MM.1S (cell line): Measurements from ENCODE around the gene SORBS2.

Source experiments
- DNase-seq: peaks from one replicate; pipeline ENCODE4 v3.0.0-alpha.2; 2015
- H2AFZ ChIP-seq: fragments of 300-600 bp; sonication (generic); 2 replicates; pipeline ENCODE4 v1.6.0; 2016; ENCODE audit warnings: antibody characterized with exemption, low read length
- H3F3A ChIP-seq: fragments of 300-600 bp; sonication (generic); 2 replicates; pipeline ENCODE4 v1.6.1; 2016; ENCODE audit warnings: mild to moderate bottlenecking, antibody characterized with exemption, low read length, moderate library complexity, mixed read lengths; ENCODE audit not compliant: insufficient read depth
- H3K27ac ChIP-seq: fragments of 300-600 bp; sonication (generic); 2 replicates; pipeline ENCODE4 v1.5.1; 2016; ENCODE audit warnings: mild to moderate bottlenecking, low read length
- H3K27me3 ChIP-seq: fragments of 300-600 bp; sonication (generic); replicated peaks from 2 replicates; pipeline ENCODE4 v1.6.0; 2016; ENCODE audit warnings: low read length; ENCODE audit not compliant: insufficient read depth
- H3K36me3 ChIP-seq: fragments of 300-600 bp; sonication (generic); replicated peaks from 2 replicates; pipeline ENCODE4 v1.6.1; 2016; ENCODE audit warnings: mild to moderate bottlenecking, low read length, mixed read lengths; ENCODE audit not compliant: insufficient read depth
- H3K4me1 ChIP-seq: fragments of 300-600 bp; sonication (generic); 2 replicates; pipeline ENCODE4 v1.6.1; 2016; ENCODE audit warnings: low read length, mixed read lengths
- H3K4me2 ChIP-seq: fragments of 300-600 bp; sonication (generic); 2 replicates; pipeline ENCODE4 v1.6.0; 2016; ENCODE audit warnings: low read depth, low read length
- H3K4me3 ChIP-seq: fragments of 300-600 bp; sonication (generic); 2 replicates; pipeline ENCODE4 v1.5.1; 2016; ENCODE audit warnings: low read length, mixed read lengths
- H3K79me2 ChIP-seq: fragments of 300-600 bp; sonication (generic); 2 replicates; pipeline ENCODE4 v1.6.1; 2016; ENCODE audit warnings: mixed run types, low read length, mixed read lengths
- H3K9ac ChIP-seq: fragments of 300-600 bp; sonication (generic); 2 replicates; pipeline ENCODE4 v1.6.1; 2016; ENCODE audit warnings: low read length, mixed read lengths
- H3K9me2 ChIP-seq: fragments of 300-600 bp; sonication (generic); replicated peaks from 2 replicates; pipeline ENCODE4 v1.6.1; 2016; ENCODE audit warnings: mild to moderate bottlenecking, low read length, mixed read lengths; ENCODE audit not compliant: insufficient read depth
- H3K9me3 ChIP-seq: fragments of 300-600 bp; sonication (generic); replicated peaks from 2 replicates; pipeline ENCODE4 v1.6.1; 2016; ENCODE audit warnings: mild to moderate bottlenecking, low read length, mixed read lengths; ENCODE audit not compliant: insufficient read depth
- H4K20me1 ChIP-seq: fragments of 300-600 bp; sonication (generic); 2 replicates; pipeline ENCODE4 v1.6.1; 2016; ENCODE audit warnings: mild to moderate bottlenecking, low read length, moderate library complexity, mixed read lengths; ENCODE audit not compliant: insufficient read depth
- EZH2 ChIP-seq: fragments of 300-600 bp; sonication (generic); optimal IDR thresholded peaks from 2 replicates; pipeline ENCODE3; 2017; ENCODE audit warnings: low read depth, mild to moderate bottlenecking, antibody characterized with exemption, low read length, mixed read lengths
- EZH2phosphoT487 ChIP-seq: fragments of 300-600 bp; sonication (generic); IDR thresholded peaks from 2 replicates; pipeline ENCODE4 v1.6.1; 2018; ENCODE audit warnings: antibody characterized with exemption, low read length
- TF ChIP-seq, protein P1 (sequence below): fragments of 300-600 bp; sonication (generic); IDR thresholded peaks from 2 replicates; pipeline ENCODE4 v1.5.1; 2016; ENCODE audit warnings: antibody characterized with exemption, low read length, mixed read lengths

SORBS2 gene

DNA sequence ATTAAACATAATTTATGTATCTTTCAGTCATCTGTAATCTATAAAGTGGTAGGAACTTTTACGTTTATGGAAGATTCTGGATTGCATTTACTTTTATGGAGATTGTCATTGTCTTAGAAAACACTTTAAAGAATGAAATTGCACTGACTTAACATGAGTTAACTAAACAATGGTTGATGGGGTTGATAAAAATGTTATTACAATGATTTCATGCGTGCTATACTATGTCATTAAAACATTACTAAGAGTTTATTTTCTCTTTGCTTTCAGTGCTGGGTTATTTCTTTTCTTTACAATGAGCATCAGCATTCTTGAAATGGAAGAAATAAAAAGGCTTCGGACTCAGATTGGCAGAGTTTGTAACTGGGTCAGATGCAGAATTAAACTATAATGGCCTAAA lies 209.6 kb downstream of the SORBS2 start:
- Histone ChIP-seq H3K27me3 (no peaks in the 10 kb centered on the region), H3K36me3 (no peaks in the 10 kb centered on the region)

DNA sequence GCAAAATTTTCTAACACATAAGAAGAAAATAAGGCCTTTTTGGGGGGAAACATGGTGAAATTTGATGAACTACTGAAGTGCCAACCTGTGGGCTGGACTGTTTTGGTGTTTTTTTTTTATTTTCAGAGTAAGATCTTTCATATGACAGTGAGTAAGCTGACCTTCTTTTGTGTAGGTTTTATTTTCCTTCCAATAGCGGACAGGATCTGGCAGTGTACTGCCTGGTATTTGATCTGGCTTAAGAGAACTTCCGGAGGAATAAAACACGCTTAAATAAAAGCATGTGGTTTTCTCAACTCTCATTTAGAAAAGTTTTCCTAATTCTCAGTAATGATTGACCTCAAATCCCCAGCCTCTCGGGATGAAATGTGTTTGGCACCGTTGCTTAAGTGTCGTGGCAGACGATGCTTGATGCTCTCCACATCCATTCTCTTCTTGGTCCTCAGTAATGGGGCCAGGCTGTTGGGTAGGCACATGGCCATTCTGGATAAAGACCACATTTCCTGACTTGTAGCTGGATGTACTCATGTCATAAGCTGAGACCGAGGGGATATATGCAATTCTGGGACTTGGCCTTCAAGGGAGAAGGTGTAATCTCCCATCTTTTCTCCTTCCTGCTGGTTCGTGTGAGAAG lies 211.1 kb downstream of the SORBS2 start:
- no peaks in the 10 kb centered on the region for H3K9me3 ChIP-seq

More for the DNA sequence above, 209.6 kb downstream of the SORBS2 start:
- Histone ChIP-seq H3F3A (no peaks in the 10 kb centered on the region), H3K27ac (no peak overlapping the region), H2AFZ (no peak overlapping the region), H4K20me1 (no peaks in the 10 kb centered on the region), H3K4me1 (peaks cover 1% of the 10 kb centered on the region; the same call in 1 of the 2 replicates), H3K79me2 (no peaks in the 10 kb centered on the region), H3K4me3 (no peak overlapping the region), H3K4me2 (no peak overlapping the region), H3K9me3 (no peaks in the 10 kb centered on the region), H3K9me2 (no peaks in the 10 kb centered on the region), H3K9ac (no peak overlapping the region)
- TF ChIP-seq EZH2phosphoT487 (no peak), EZH2 (no peak)
- TF ChIP-seq, protein P1, sequence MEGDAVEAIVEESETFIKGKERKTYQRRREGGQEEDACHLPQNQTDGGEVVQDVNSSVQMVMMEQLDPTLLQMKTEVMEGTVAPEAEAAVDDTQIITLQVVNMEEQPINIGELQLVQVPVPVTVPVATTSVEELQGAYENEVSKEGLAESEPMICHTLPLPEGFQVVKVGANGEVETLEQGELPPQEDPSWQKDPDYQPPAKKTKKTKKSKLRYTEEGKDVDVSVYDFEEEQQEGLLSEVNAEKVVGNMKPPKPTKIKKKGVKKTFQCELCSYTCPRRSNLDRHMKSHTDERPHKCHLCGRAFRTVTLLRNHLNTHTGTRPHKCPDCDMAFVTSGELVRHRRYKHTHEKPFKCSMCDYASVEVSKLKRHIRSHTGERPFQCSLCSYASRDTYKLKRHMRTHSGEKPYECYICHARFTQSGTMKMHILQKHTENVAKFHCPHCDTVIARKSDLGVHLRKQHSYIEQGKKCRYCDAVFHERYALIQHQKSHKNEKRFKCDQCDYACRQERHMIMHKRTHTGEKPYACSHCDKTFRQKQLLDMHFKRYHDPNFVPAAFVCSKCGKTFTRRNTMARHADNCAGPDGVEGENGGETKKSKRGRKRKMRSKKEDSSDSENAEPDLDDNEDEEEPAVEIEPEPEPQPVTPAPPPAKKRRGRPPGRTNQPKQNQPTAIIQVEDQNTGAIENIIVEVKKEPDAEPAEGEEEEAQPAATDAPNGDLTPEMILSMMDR: no peak
- no peak for DNase-seq

DNA sequence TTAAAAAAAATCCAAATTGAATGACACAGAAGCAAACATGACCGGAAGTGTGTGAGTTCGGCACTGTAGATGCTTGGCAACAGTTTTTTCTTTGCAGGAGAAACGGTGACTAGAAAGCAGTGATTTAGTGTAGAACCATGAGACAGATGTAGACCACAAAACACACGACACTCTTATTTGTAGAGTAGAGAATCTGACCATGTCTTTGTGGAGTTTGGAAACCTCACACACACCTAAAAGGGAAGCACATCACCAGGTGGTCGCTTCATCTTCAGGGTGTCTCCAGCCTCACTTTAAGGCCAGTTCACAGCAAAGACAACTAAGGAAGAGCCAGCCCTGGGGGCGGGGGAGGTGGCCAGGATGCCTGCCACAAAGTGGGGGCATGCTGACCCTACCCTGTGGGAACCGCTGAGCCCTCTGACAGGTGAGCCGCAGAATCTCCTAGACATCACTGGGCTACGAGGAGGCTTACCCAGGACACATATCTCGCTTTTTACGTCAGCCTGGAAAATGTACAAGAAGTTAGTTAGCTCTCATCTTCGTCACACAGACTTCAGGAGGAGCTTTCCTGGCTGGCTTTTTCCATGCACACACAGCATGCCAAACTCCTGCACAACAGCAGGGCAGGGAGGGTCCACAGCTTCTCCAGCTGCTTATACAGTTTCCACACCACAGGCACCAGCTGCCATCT lies 212.3 kb downstream of the SORBS2 start:
- Histone ChIP-seq H3K4me3 (no peak overlapping the region), H4K20me1 (no peaks in the 10 kb centered on the region), H3K9ac (no peak overlapping the region), H3K9me2 (no peaks in the 10 kb centered on the region), H3K9me3 (no peaks in the 10 kb centered on the region), H3K27ac (no peak overlapping the region), H3K4me1 (peaks cover 4% of the 10 kb centered on the region; the same call in 1 of the 2 replicates), H3K27me3 (no peaks in the 10 kb centered on the region), H2AFZ (no peak overlapping the region), H3K4me2 (no peak overlapping the region), H3K79me2 (no peaks in the 10 kb centered on the region), H3K36me3 (no peaks in the 10 kb centered on the region), H3F3A (no peaks in the 10 kb centered on the region)
- DNase-seq: no peak
- TF ChIP-seq EZH2phosphoT487 (no peak), EZH2 (no peak)
- TF ChIP-seq, protein P1: no peak

More for the DNA sequence above, 211.1 kb downstream of the SORBS2 start:
- no peaks in the 10 kb centered on the region for H3K36me3 ChIP-seq
- H3K4me3 ChIP-seq: no peak overlapping the region
- no peaks in the 10 kb centered on the region for H3K27me3 ChIP-seq
- no peaks in the 10 kb centered on the region for H3K79me2 ChIP-seq
- no peaks in the 10 kb centered on the region for H3K9me2 ChIP-seq
- H2AFZ ChIP-seq: no peak overlapping the region
- no peak overlapping the region for H3K27ac ChIP-seq
- H3K4me2 ChIP-seq: no peak overlapping the region
- DNase-seq: no peak
- no peak overlapping the region for H3K9ac ChIP-seq
- H3K4me1 ChIP-seq: peaks cover 4% of the 10 kb centered on the region; the same call in 1 of the 2 replicates
- TF ChIP-seq EZH2 (no peak), EZH2phosphoT487 (no peak)
- TF ChIP-seq, protein P1: no peak
- no peaks in the 10 kb centered on the region for H4K20me1 ChIP-seq
- H3F3A ChIP-seq: no peaks in the 10 kb centered on the region
